Measurements from ENCODE around the gene LRP8.

The LRP8 gene

DNA sequence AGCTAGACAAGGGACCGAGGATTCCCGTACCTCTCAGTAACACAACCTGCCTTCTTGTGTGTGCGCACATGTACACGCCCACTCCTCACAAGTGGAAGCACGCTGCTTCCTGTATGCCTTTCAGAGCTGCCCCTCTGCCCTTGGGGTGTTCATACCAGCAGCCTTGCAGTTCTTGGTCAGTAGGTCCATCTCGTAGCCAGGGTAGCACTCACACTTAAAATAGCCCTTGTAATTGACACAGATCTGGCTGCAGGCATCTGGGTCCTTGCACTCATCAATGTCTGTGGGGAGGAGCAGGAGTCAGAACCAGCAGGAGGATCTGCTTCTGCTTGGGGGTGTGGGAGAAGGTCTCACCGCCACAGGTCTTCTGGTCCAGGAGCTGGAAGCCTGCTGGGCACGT is 57.0 kb downstream of the LRP8 start:
- Histone ChIP-seq H3K79me2 (ENCODE audit: control insufficient read depth, insufficient read depth, low read length, poor library complexity) (no peaks in the 10 kb centered on the region), H2BK5ac (ENCODE audit: low read depth, low read length, poor library complexity) (no peak overlapping the region), H3K27me3 (ENCODE audit: insufficient read depth, low read length) (no peaks in the 10 kb centered on the region), H3K4me2 (ENCODE audit: low read length) (no peak overlapping the region), H3K4ac (ENCODE audit: low read depth, low read length) (no peak overlapping the region), H3K18ac (ENCODE audit: low read length) (no peak overlapping the region), H2BK120ac (ENCODE audit: insufficient read depth, low read length, poor library complexity) (no peak overlapping the region), H3K4me3 (ENCODE audit: low read depth, low read length) (no peak overlapping the region), H2AK5ac (ENCODE audit: low read length) (no peak overlapping the region), H3K27ac (ENCODE audit: low read depth, low read length) (no peak overlapping the region), H3K9ac (ENCODE audit: low read length) (no peak overlapping the region), H4K12ac (ENCODE audit: low read depth, low read length) (no peak overlapping the region), H3K79me1 (ENCODE audit: low read length) (peaks cover 4% of the 10 kb centered on the region), H3K14ac (ENCODE audit: low read length) (no peak overlapping the region), H4K91ac (ENCODE audit: low read depth, low read length) (no peak overlapping the region), H4K8ac (ENCODE audit: low read depth, low read length) (no peak overlapping the region), H2AFZ (ENCODE audit: insufficient read depth, low read length, poor library complexity) (no peak overlapping the region), H3K4me1 (ENCODE audit: control insufficient read depth in 1 of 2, insufficient read depth in 2 of 2, low read length in 2 of 2) (peaks cover 21 to 23% of the 10 kb centered on the region in 2 experiments), H2BK12ac (ENCODE audit: low read length) (no peak overlapping the region), H3K9me3 (ENCODE audit: insufficient read depth, low read depth, low read length) (peaks cover 11% of the 10 kb centered on the region), H3K36me3 (ENCODE audit: control insufficient read depth in 1 of 2, insufficient read depth in 2 of 2, low read length in 2 of 2) (no peaks in the 10 kb centered on the region), H3K23ac (ENCODE audit: low read length) (no peak overlapping the region)
- DNase-seq, result no peak
- WGBS (ENCODE audit: extremely low coverage, insufficient coverage, insufficient read length), result no CpG with 5 or more reads among the region's 8 CpGs

DNA sequence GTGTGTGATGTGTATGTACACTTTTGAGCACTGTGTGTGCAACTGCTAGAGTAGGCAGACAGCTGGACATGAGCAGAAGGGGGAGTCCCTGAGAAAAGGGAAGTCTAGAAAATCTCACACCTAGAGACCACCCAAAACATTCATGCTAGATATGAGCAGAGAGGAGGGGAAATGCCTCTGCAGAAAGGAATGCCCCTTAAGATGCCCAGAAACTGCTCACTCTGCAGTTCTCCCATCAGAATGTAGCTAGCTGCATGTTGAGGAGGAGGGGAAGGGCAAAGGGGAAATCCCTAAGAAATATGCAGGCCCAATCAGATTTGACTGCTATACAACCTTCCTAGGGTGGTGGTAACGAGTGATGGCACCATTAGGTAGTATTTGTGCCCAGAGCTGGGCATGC is 57.8 kb downstream of the LRP8 start:
- Histone ChIP-seq H3K4ac (ENCODE audit: low read depth, low read length) (no peak overlapping the region), H2BK120ac (ENCODE audit: insufficient read depth, low read length, poor library complexity) (no peak overlapping the region), H4K12ac (ENCODE audit: low read depth, low read length) (no peak overlapping the region), H3K9me3 (ENCODE audit: insufficient read depth, low read depth, low read length) (peaks cover 11% of the 10 kb centered on the region), H2AFZ (ENCODE audit: insufficient read depth, low read length, poor library complexity) (no peak overlapping the region), H3K4me3 (ENCODE audit: low read depth, low read length) (no peak overlapping the region), H2BK12ac (ENCODE audit: low read length) (no peak overlapping the region), H3K14ac (ENCODE audit: low read length) (no peak overlapping the region), H2BK5ac (ENCODE audit: low read depth, low read length, poor library complexity) (no peak overlapping the region), H3K18ac (ENCODE audit: low read length) (no peak overlapping the region), H3K9ac (ENCODE audit: low read length) (no peak overlapping the region), H3K79me1 (ENCODE audit: low read length) (peaks cover 4% of the 10 kb centered on the region), H2AK5ac (ENCODE audit: low read length) (no peak overlapping the region), H3K4me2 (ENCODE audit: low read length) (no peak overlapping the region), H4K91ac (ENCODE audit: low read depth, low read length) (no peak overlapping the region), H3K23ac (ENCODE audit: low read length) (no peak overlapping the region), H3K27me3 (ENCODE audit: insufficient read depth, low read length) (no peaks in the 10 kb centered on the region), H3K4me1 (ENCODE audit: control insufficient read depth in 1 of 2, insufficient read depth in 2 of 2, low read length in 2 of 2) (peaks cover 21 to 23% of the 10 kb centered on the region in 2 experiments), H3K36me3 (ENCODE audit: control insufficient read depth in 1 of 2, insufficient read depth in 2 of 2, low read length in 2 of 2) (no peaks in the 10 kb centered on the region), H3K27ac (ENCODE audit: low read depth, low read length) (no peak overlapping the region), H4K8ac (ENCODE audit: low read depth, low read length) (no peak overlapping the region), H3K79me2 (ENCODE audit: control insufficient read depth, insufficient read depth, low read length, poor library complexity) (no peaks in the 10 kb centered on the region)
- WGBS (ENCODE audit: extremely low coverage, insufficient coverage, insufficient read length), result no CpG with 5 or more reads among the region's 1 CpG
- DNase-seq, result no peak

- DNase-seq, result no peak
- Histone ChIP-seq H2AK5ac (ENCODE audit: low read length) (no peak overlapping the region), H2AFZ (ENCODE audit: insufficient read depth, low read length, poor library complexity) (no peak overlapping the region), H2BK5ac (ENCODE audit: low read depth, low read length, poor library complexity) (no peak overlapping the region), H3K4me3 (ENCODE audit: low read depth, low read length) (no peak overlapping the region), H3K79me2 (ENCODE audit: control insufficient read depth, insufficient read depth, low read length, poor library complexity) (no peaks in the 10 kb centered on the region), H2BK120ac (ENCODE audit: insufficient read depth, low read length, poor library complexity) (no peak overlapping the region), H3K4me2 (ENCODE audit: low read length) (no peak overlapping the region), H3K4ac (ENCODE audit: low read depth, low read length) (no peak overlapping the region), H3K23ac (ENCODE audit: low read length) (no peak overlapping the region), H3K36me3 (ENCODE audit: control insufficient read depth in 1 of 2, insufficient read depth in 2 of 2, low read length in 2 of 2) (no peaks in the 10 kb centered on the region), H3K9me3 (ENCODE audit: insufficient read depth, low read depth, low read length) (peaks cover 11% of the 10 kb centered on the region), H2BK12ac (ENCODE audit: low read length) (no peak overlapping the region), H3K9ac (ENCODE audit: low read length) (no peak overlapping the region), H3K79me1 (ENCODE audit: low read length) (no peaks in the 10 kb centered on the region), H3K18ac (ENCODE audit: low read length) (no peak overlapping the region), H3K14ac (ENCODE audit: low read length) (no peak overlapping the region), H3K27ac (ENCODE audit: low read depth, low read length) (no peak overlapping the region), H3K4me1 (ENCODE audit: control insufficient read depth in 1 of 2, insufficient read depth in 2 of 2, low read length in 2 of 2) (peaks cover 5 to 7% of the 10 kb centered on the region in 2 experiments), H4K12ac (ENCODE audit: low read depth, low read length) (no peak overlapping the region), H3K27me3 (ENCODE audit: insufficient read depth, low read length) (no peaks in the 10 kb centered on the region), H4K8ac (ENCODE audit: low read depth, low read length) (no peak overlapping the region), H4K91ac (ENCODE audit: low read depth, low read length) (no peak overlapping the region)
Measured at GRCh38 chr1:53267761-53268160, 60.1 kb downstream of the LRP8 start.

DNA sequence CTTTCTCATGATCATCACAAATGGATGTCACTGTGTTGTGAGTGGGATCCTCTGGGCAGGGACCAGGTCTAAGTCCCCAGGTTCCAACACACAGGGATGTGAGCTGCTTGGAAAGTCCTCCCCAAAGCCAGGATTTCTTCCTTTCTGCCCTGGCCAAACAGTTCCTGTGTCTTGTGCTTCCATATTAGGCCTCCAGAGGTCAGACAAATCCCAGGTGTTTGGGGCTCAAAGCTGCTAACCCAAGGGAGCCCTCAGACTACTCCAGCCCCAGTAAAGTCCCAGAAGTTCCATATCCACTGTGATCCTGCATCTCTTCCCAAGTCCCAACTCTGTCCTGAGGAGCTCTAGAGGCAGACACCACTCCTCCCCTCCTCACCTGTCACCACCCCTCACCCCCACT is 61.8 kb downstream of the LRP8 start:
- no peaks in the 10 kb centered on the region for H3K27me3 ChIP-seq (ENCODE audit: insufficient read depth, low read length)
- H2AFZ ChIP-seq (ENCODE audit: insufficient read depth, low read length, poor library complexity), result no peak overlapping the region
- H3K4me1 ChIP-seq (ENCODE audit: control insufficient read depth in 1 of 2, insufficient read depth in 2 of 2, low read length in 2 of 2), result no peaks in the 10 kb centered on the region
- peaks cover 6% of the 10 kb centered on the region for H3K9me3 ChIP-seq (ENCODE audit: insufficient read depth, low read depth, low read length)
- no peaks in the 10 kb centered on the region for H3K36me3 ChIP-seq (ENCODE audit: control insufficient read depth in 1 of 2, insufficient read depth in 2 of 2, low read length in 2 of 2)
- H3K9ac ChIP-seq (ENCODE audit: low read length), result no peak overlapping the region
- no peak overlapping the region for H3K4ac ChIP-seq (ENCODE audit: low read depth, low read length)
- no peaks in the 10 kb centered on the region for H3K79me2 ChIP-seq (ENCODE audit: control insufficient read depth, insufficient read depth, low read length, poor library complexity)
- no peak overlapping the region for H3K4me3 ChIP-seq (ENCODE audit: low read depth, low read length)
- no peak for DNase-seq
- no peak overlapping the region for H3K4me2 ChIP-seq (ENCODE audit: low read length)
- no peak overlapping the region for H3K27ac ChIP-seq (ENCODE audit: low read depth, low read length)
- H2BK12ac ChIP-seq (ENCODE audit: low read length), result no peak overlapping the region
- no peaks in the 10 kb centered on the region for H3K79me1 ChIP-seq (ENCODE audit: low read length)
- no peak overlapping the region for H2BK5ac ChIP-seq (ENCODE audit: low read depth, low read length, poor library complexity)
- H4K12ac ChIP-seq (ENCODE audit: low read depth, low read length), result no peak overlapping the region
- H2BK120ac ChIP-seq (ENCODE audit: insufficient read depth, low read length, poor library complexity), result no peak overlapping the region
- H3K14ac ChIP-seq (ENCODE audit: low read length), result no peak overlapping the region
- H3K18ac ChIP-seq (ENCODE audit: low read length), result no peak overlapping the region
- no peak overlapping the region for H4K91ac ChIP-seq (ENCODE audit: low read depth, low read length)
- no peak overlapping the region for H4K8ac ChIP-seq (ENCODE audit: low read depth, low read length)
- no peak overlapping the region for H2AK5ac ChIP-seq (ENCODE audit: low read length)
- H3K23ac ChIP-seq (ENCODE audit: low read length), result no peak overlapping the region

- H2AK5ac ChIP-seq (ENCODE audit: low read length), result no peak overlapping the region
- no peak overlapping the region for H4K12ac ChIP-seq (ENCODE audit: low read depth, low read length)
- no peak overlapping the region for H2BK12ac ChIP-seq (ENCODE audit: low read length)
- H2AFZ ChIP-seq (ENCODE audit: insufficient read depth, low read length, poor library complexity), result no peak overlapping the region
- H3K9ac ChIP-seq (ENCODE audit: low read length), result no peak overlapping the region
- no peaks in the 10 kb centered on the region for H3K79me1 ChIP-seq (ENCODE audit: low read length)
- H3K4me2 ChIP-seq (ENCODE audit: low read length), result no peak overlapping the region
- H3K14ac ChIP-seq (ENCODE audit: low read length), result no peak overlapping the region
- no peaks in the 10 kb centered on the region for H3K79me2 ChIP-seq (ENCODE audit: control insufficient read depth, insufficient read depth, low read length, poor library complexity)
- no CpG with 5 or more reads among the region's 4 CpGs for WGBS (ENCODE audit: extremely low coverage, insufficient coverage, insufficient read length)
- no peak for DNase-seq
- H2BK5ac ChIP-seq (ENCODE audit: low read depth, low read length, poor library complexity), result no peak overlapping the region
- H3K9me3 ChIP-seq (ENCODE audit: insufficient read depth, low read depth, low read length), result peaks cover 1% of the 10 kb centered on the region
- no peak overlapping the region for H3K18ac ChIP-seq (ENCODE audit: low read length)
- H3K23ac ChIP-seq (ENCODE audit: low read length), result no peak overlapping the region
- no peaks in the 10 kb centered on the region for H3K27me3 ChIP-seq (ENCODE audit: insufficient read depth, low read length)
- no peak overlapping the region for H3K4me3 ChIP-seq (ENCODE audit: low read depth, low read length)
- H4K91ac ChIP-seq (ENCODE audit: low read depth, low read length), result no peak overlapping the region
- H3K4me1 ChIP-seq (ENCODE audit: control insufficient read depth in 1 of 2, insufficient read depth in 2 of 2, low read length in 2 of 2), result no peaks in the 10 kb centered on the region
- no peak overlapping the region for H4K8ac ChIP-seq (ENCODE audit: low read depth, low read length)
- H3K36me3 ChIP-seq (ENCODE audit: control insufficient read depth in 1 of 2, insufficient read depth in 2 of 2, low read length in 2 of 2), result no peaks in the 10 kb centered on the region
- no peak overlapping the region for H3K27ac ChIP-seq (ENCODE audit: low read depth, low read length)
- no peak overlapping the region for H2BK120ac ChIP-seq (ENCODE audit: insufficient read depth, low read length, poor library complexity)
- H3K4ac ChIP-seq (ENCODE audit: low read depth, low read length), result no peak overlapping the region
Measured at GRCh38 chr1:53265581-53265980, 62.3 kb downstream of the LRP8 start.
